DND-41 (cell line): ENCODE results near the gene USP13.
"Not testable (repeated sequence)": the region's sequence is repeated elsewhere in the genome, so short reads cannot be mapped to it uniquely, and the experiment has no call there.

Source experiments
- EZH2 ChIP-seq: IDR thresholded peaks from 3 replicates; pipeline ENCODE4 v1.6.1; 2012; ENCODE audit warnings: borderline replicate concordance, low read depth, mild to moderate bottlenecking, moderate library complexity, low read length, inconsistent platforms; ENCODE audit not compliant: severe bottlenecking
- TF ChIP-seq, protein P1 (sequence below): IDR thresholded peaks from 2 replicates; pipeline ENCODE4 v1.5.1; 2012; ENCODE audit warnings: borderline replicate concordance, low read length, moderate library complexity, mild to moderate bottlenecking; ENCODE audit not compliant: poor library complexity, severe bottlenecking; ENCODE audit errors: extremely low read depth

DNA sequence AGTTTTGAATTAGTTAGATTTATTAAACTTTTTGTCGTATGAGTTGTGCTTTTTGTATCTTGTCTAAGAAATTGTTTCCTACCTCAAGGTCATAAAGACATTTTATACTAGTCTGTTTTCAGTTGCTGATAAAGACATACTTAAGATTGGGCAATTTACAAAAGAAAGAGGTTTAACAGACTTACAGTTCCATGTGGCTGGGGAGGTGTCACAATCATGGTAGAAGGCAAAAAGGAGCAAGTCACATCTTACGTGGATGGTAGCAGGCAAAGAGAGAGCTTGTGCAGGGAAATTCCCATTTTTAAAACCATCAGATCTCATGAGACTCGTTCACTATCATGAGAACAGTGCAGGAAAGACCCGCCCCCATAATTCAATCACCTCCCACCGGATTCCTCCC lies 30.4 kb downstream of the USP13 start:
- TF ChIP-seq EZH2: not testable (repeated sequence)
- TF ChIP-seq, protein P1, sequence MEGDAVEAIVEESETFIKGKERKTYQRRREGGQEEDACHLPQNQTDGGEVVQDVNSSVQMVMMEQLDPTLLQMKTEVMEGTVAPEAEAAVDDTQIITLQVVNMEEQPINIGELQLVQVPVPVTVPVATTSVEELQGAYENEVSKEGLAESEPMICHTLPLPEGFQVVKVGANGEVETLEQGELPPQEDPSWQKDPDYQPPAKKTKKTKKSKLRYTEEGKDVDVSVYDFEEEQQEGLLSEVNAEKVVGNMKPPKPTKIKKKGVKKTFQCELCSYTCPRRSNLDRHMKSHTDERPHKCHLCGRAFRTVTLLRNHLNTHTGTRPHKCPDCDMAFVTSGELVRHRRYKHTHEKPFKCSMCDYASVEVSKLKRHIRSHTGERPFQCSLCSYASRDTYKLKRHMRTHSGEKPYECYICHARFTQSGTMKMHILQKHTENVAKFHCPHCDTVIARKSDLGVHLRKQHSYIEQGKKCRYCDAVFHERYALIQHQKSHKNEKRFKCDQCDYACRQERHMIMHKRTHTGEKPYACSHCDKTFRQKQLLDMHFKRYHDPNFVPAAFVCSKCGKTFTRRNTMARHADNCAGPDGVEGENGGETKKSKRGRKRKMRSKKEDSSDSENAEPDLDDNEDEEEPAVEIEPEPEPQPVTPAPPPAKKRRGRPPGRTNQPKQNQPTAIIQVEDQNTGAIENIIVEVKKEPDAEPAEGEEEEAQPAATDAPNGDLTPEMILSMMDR: not testable (repeated sequence)
